ENCODE measurements around the gene NUDT22.

The NUDT22 gene

DNA sequence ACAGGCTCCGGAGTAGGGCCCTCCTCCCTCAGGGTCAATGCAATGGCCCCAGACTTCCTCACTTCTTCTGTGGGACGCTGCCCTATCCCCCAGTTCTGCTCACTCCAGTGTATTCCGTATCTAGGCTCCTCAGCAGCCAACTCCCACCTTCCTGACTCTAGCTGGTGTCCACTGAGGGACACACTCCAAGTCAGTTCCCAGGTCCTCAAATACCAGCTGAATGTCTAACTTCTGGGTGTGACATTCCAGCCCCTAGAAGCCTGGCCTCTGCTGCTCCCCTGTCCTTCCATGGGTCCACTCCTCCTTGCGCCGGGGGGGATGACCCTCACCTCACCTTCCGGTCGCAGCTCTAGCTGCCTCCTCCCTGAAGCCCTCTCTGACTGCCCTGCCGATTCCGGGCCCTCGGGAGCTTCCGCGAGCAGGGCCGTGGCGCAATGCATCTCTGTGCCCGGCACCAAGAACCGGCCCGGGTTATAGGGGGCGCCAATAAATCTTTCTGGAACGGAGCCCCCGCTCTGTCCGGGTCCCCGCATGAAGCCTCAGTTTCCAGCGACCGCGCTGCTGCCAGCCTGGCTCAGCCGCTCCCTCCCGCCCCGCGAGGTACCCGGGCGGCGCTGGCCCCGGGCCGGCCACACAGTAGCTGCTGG, 42.9 kb downstream of the NUDT22 start:
- DNase-seq (ENCODE audit: low read depth in 2 of 2, low spot score in 1 of 2), result no peak

DNA sequence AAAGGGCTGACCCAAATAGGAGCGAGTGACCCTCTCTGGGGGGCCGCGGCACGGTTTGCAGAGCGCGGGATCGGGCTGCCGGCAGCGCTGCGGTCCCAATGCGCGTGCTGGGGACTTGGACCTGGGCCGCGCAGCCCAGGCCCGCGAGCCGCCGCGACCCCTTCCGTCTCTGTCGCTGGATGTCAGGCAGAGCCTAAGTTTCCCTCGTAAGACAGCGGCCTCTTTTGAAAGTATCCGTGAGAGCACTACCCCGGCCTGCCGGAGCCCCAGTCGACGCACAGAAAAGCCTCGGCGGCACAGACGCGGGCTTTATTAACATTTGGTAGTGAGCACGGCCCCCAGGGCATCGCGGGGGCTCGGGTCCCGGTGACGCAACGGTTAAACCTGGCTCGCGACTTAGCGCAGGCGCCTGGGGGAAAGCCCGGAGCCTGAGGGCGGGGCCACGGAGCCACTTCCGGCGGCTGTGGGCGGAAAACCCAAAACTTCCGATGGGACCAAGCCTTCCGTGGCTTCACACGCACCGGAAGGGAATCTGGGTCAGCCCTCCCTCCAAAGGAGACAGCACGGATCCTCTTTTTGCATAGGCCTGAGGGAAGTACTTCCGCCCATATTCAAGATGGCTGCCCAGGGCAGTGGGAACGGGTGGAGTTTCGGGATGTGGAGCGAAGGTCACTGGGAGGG, 43.6 kb downstream of the NUDT22 start:
- peak; percentile 96 to 97 for DNase-seq (ENCODE audit: low read depth in 2 of 2, low spot score in 1 of 2)

DNA sequence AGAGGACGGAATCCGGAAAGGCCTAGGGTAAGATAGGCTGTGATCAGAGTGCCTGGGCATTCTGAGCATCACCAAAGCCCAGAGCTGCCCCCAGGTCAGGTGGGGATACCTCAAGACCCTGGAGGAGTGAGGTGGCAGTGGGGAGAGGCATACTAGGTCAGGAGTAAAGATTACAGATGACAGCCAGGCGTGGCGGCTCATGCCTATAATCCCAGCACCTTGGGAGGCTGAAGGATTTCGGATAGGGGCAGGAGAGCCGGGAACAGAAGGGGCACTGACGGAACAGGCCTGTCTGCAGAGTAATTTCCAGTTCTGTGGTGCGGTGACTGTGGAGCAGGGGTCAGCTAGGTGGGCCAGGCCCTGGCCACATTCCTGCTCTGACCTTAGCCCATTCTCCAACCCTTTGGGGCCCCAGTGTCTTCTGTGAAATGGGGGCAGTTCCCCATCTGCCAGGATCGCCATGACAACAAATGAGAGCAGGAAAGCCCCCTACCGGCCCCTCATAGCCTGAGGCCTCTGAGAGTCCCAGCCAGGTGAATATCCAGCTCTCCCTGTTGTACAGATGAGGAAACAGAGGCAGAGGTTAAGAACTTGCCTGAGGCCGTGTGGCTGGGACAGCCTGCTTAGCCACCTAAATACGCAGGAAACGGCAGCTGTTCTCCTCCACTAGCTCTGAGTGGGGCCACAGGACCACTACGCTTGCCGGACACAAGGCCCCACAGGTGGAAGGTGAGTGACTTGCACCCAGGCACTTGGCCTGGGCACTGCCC, 49.1 kb downstream of the NUDT22 start:
- DNase-seq (ENCODE audit: low read depth in 2 of 2, low spot score in 1 of 2), result no peak

DNA sequence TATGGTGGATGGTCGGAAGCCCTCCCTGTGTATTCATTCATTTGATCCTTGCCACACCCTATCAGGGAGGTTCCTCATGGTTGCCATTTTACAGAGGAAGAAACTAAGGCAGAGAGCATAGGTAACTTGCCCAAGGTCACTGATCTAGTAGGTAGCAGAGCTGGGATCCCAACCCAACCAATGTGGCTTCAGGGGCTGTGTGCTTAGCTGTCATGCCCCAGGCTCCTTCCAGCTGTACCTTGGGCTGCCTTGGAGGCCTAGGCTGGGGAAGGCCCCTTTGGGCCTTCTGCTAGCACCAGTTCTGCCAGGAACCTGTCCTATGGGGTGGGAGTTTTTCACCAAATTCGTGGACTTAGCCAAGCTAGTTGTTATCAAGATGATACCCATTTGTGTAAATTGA, 49.8 kb downstream of the NUDT22 start:
- DNase-seq (ENCODE audit: low read depth in 2 of 2, low spot score in 1 of 2), result no peak

DNA sequence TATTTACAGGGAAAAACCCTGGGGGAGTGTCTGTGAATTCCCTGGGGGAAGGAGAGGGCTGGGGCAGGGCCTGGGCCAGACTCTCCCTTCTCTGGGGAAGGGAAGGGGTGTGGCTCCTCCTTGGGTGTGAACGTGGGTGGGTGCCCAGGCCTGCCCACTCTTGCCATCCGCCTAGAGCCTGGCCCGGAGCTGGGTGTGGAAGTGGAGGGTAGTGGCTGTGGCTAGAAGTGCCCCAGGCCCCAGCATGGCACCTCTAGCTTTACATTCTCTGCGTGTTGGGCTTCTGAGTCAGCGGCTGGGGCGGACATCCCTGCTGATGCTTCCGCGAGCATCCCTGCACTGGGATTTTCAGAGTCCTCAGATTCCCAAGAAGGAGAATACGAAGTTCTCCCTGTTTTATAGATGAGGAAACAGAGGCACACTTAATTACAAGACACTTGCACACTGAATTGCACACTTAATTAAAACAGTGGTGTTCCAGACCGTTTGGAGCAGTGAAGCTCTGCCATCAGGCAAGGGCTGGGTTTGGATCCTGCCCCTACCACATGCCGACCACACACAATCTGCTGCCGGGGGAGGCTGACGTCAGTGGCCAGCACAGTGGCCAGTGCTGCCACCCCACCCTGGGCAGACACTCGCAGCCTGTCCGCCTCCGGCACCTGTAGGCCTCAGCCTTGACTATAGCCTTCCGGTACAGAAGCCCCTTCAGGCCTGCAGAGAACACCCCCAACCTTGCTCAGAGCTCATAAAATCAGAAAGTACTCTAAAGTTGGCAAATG, 50.8 kb downstream of the NUDT22 start:
- no peak for DNase-seq (ENCODE audit: low read depth in 2 of 2, low spot score in 1 of 2)

DNA sequence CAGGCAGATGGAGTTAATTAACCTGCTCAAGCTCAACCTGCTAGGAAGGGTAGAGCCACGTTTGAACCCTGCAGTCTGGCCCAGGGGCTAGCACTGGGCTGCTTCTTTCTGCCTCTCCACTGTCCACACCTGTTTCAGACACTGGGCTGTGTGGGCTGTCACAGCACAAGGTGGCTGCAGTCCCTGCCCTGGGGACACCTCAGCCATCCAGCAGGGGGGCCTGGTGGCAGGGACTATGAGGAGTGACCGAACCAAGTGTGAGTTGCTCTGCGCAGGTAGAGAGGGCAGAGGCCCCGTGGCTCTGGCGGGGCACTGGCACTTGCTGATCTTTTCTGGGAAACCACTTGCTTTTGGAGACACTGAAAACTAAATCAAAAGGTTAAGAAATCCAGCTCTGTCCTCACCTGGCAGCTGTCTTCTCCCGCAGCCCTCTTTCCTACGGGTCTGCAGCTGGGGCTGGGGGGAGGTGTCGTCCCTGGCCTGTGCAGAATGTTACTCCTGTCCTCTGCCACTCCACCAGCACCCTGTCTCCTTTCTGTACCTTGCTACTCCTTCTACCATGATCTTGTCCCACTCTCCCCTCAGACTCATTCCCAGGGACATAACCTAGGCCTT, 52.6 kb downstream of the NUDT22 start:
- no peak for DNase-seq (ENCODE audit: low read depth in 2 of 2, low spot score in 1 of 2)
